Upper lobe of right lung (tissue), 1 donor: ENCODE data around the gene SH3BGR. TPM values are rescaled to one million over a fixed set of nuclear protein-coding genes. Genes with fewer than 3 reads are reported as not detected.

Experiments
- ATAC-seq: fragments of 200-7000 bp; cut with Tn5 transposase; one replicate; pipeline ENCODE4 v1.9.1; 2020; ENCODE audit warnings: mild to moderate bottlenecking, moderate library complexity
- DNase-seq: peaks from one replicate; pipeline ENCODE4 v3.0.0-alpha.2; 2020
- H3K27ac ChIP-seq: fragments of 200-600 bp; one replicate; pipeline ENCODE4 v1.8.0; 2022
- H3K27me3 ChIP-seq: fragments of 200-600 bp; one replicate; pipeline ENCODE4 v1.8.0; 2022; ENCODE audit warnings: mild to moderate bottlenecking
- H3K36me3 ChIP-seq: fragments of 200-600 bp; one replicate; pipeline ENCODE4 v1.8.0; 2022
- H3K4me1 ChIP-seq: fragments of 200-600 bp; one replicate; pipeline ENCODE4 v1.8.0; 2022
- H3K4me3 ChIP-seq: fragments of 200-600 bp; one replicate; pipeline ENCODE4 v1.8.0; 2022; ENCODE audit warnings: mild to moderate bottlenecking
- H3K9me3 ChIP-seq: fragments of 200-600 bp; one replicate; pipeline ENCODE4 v1.8.0; 2022
- CTCF ChIP-seq: fragments of 200-600 bp; IDR thresholded peaks from one replicate; pipeline ENCODE4 v1.8.0; 2022; ENCODE audit warnings: antibody characterized with exemption
- intact Hi-C: fragments of 100-400 bp; cut with DNase I; formaldehyde crosslinking; loops from one replicate; pipeline ENCODE4 v1.11.0; 2022
- total RNA-seq: library from RNA; stranded (reverse); fragmentation: NEBNext Ultra II Directional; extraction: Animal tissue kit (Norgen Biotek cat#: 25700); gene quantifications from one replicate; pipeline ENCODE4 v1.2.1, GENCODE V29; 2021
- donor health status: DM: no; HTN: yes; CAD: no; lungs with severe emphysema.

The SH3BGR gene
- total RNA-seq, 1 donor from 2014 or later, result 3.1 TPM

- no peaks in the 10 kb centered on the region for H3K27me3 ChIP-seq
- H3K4me3 ChIP-seq, result no peak overlapping the region
- no peak for DNase-seq
- ATAC-seq, result no peak
- H3K27ac ChIP-seq, result no peak overlapping the region
- intact Hi-C loops, result no loop called here
- H3K9me3 ChIP-seq, result no peaks in the 10 kb centered on the region
- H3K4me1 ChIP-seq, result no peaks in the 10 kb centered on the region
- TF ChIP-seq CTCF, result no peak
- no peaks in the 10 kb centered on the region for H3K36me3 ChIP-seq
Measured at GRCh38 chr21:39489380-39489924, 37.7 kb downstream of the SH3BGR start.

- no peaks in the 10 kb centered on the region for H3K4me1 ChIP-seq
- no peak overlapping the region for H3K4me3 ChIP-seq
- H3K36me3 ChIP-seq, result no peaks in the 10 kb centered on the region
- TF ChIP-seq CTCF, result no peak
- no peak for ATAC-seq
- no peak for DNase-seq
- H3K9me3 ChIP-seq, result no peaks in the 10 kb centered on the region
- no peak overlapping the region for H3K27ac ChIP-seq
- no peaks in the 10 kb centered on the region for H3K27me3 ChIP-seq
- intact Hi-C loops, result no loop called here
Measured at GRCh38 chr21:39499156-39499555, 47.4 kb downstream of the SH3BGR start.

GRCh38 chr21:39502631-39503030 lies 50.9 kb downstream of the SH3BGR start:
- no peak for ATAC-seq
- no peaks in the 10 kb centered on the region for H3K4me1 ChIP-seq
- H3K27me3 ChIP-seq, result no peaks in the 10 kb centered on the region
- intact Hi-C loops, result no loop called here
- H3K36me3 ChIP-seq, result no peaks in the 10 kb centered on the region
- no peak for TF ChIP-seq CTCF
- no peak overlapping the region for H3K4me3 ChIP-seq
- DNase-seq, result no peak
- no peaks in the 10 kb centered on the region for H3K9me3 ChIP-seq
- H3K27ac ChIP-seq, result no peak overlapping the region

GRCh38 chr21:39503123-39503762 lies 51.5 kb downstream of the SH3BGR start:
- no peak for DNase-seq
- no peaks in the 10 kb centered on the region for H3K4me1 ChIP-seq
- no peak overlapping the region for H3K4me3 ChIP-seq
- H3K27ac ChIP-seq, result no peak overlapping the region
- H3K36me3 ChIP-seq, result no peaks in the 10 kb centered on the region
- H3K27me3 ChIP-seq, result no peaks in the 10 kb centered on the region
- TF ChIP-seq CTCF, result no peak
- H3K9me3 ChIP-seq, result no peaks in the 10 kb centered on the region
- ATAC-seq, result no peak
- intact Hi-C loops, result no loop called here

GRCh38 chr21:39504230-39504629 lies 52.5 kb downstream of the SH3BGR start:
- no peak overlapping the region for H3K4me3 ChIP-seq
- H3K9me3 ChIP-seq, result no peaks in the 10 kb centered on the region
- no peak for TF ChIP-seq CTCF
- intact Hi-C loops, result no loop called here
- H3K36me3 ChIP-seq, result no peaks in the 10 kb centered on the region
- H3K27me3 ChIP-seq, result no peaks in the 10 kb centered on the region
- H3K27ac ChIP-seq, result no peak overlapping the region
- no peak for ATAC-seq
- no peaks in the 10 kb centered on the region for H3K4me1 ChIP-seq
- no peak for DNase-seq

GRCh38 chr21:39510240-39510639 lies 58.5 kb downstream of the SH3BGR start:
- ATAC-seq (no peak), DNase-seq (no peak)
- no peak for TF ChIP-seq CTCF
- Histone ChIP-seq H3K27ac (no peak overlapping the region), H3K36me3 (no peaks in the 10 kb centered on the region), H3K4me1 (no peaks in the 10 kb centered on the region), H3K4me3 (no peak overlapping the region), H3K9me3 (no peaks in the 10 kb centered on the region), H3K27me3 (no peaks in the 10 kb centered on the region)
- intact Hi-C loops, result no loop called here
